Measurements from ENCODE around the gene SPDYE16.
"Not testable (repeated sequence)": the region's sequence is repeated elsewhere in the genome, so short reads cannot be mapped to it uniquely, and the experiment has no call there.

The SPDYE16 gene

GRCh38 chr7:76549025-76549854, 6.1 kb upstream of the SPDYE16 start:
- DNase-seq: peak; percentile 79

GRCh38 chr7:76531643-76532042, 11.5 kb downstream of the SPDYE16 start:
- DNase-seq: not testable (repeated sequence)

GRCh38 chr7:76526183-76526582, 16.9 kb downstream of the SPDYE16 start:
- DNase-seq: not testable (repeated sequence)

GRCh38 chr7:76516932-76517331, 26.2 kb downstream of the SPDYE16 start:
- not testable (repeated sequence) for DNase-seq

- DNase-seq: no peak
These were observed 27.1 kb downstream of the SPDYE16 start for GRCh38 chr7:76515999-76516443.

GRCh38 chr7:76514926-76515771, 27.9 kb downstream of the SPDYE16 start:
- DNase-seq: no peak

GRCh38 chr7:76513817-76514799, 29.0 kb downstream of the SPDYE16 start:
- no peak for DNase-seq

GRCh38 chr7:76512941-76513816, 29.9 kb downstream of the SPDYE16 start:
- no peak for DNase-seq

- not testable (repeated sequence) for DNase-seq
These were observed 30.9 kb downstream of the SPDYE16 start for GRCh38 chr7:76511911-76512885.

GRCh38 chr7:76511200-76511910, 31.7 kb downstream of the SPDYE16 start:
- not testable (repeated sequence) for DNase-seq

GRCh38 chr7:76509931-76510877, 32.9 kb downstream of the SPDYE16 start, which contains the start of gene UPK3B:
Gene UPK3B (plus strand): TSS chr7:76510552. CDS start chr7:76510653, 101 bp downstream.
- no peak for DNase-seq

- DNase-seq: no peak
These were observed 35.2 kb downstream of the SPDYE16 start for GRCh38 chr7:76507723-76508406.

GRCh38 chr7:76506643-76507042, 36.5 kb downstream of the SPDYE16 start:
- not testable (repeated sequence) for DNase-seq

- no peak for DNase-seq
These were observed 37.0 kb downstream of the SPDYE16 start for GRCh38 chr7:76506081-76506440.

- DNase-seq: no peak
These were observed 37.7 kb downstream of the SPDYE16 start for GRCh38 chr7:76505168-76506080.

Measured in activated T-cell treated with anti-CD3 and anti-CD28 coated beads, Interleukin-2, amount 50 U/mL, for 1 hour (primary cell).